Liver (tissue), 9 donors: Measurements from ENCODE around the gene TRO. TPM values are rescaled to one million over a fixed set of nuclear protein-coding genes. Genes with fewer than 3 reads are reported as not detected.

Source experiments
- DNase-seq: peaks from one replicate; pipeline ENCODE4 v3.0.0-alpha.2; 2017; ENCODE audit warnings: low spot score
- H3K27ac ChIP-seq, 2 donors: one replicate each; pipeline ENCODE4 v1.7.0; 2013; ENCODE audit warnings: inconsistent platforms in 2 of 2, low read length in 2 of 2, control low read depth in 1 of 2, low read depth in 1 of 2, mild to moderate bottlenecking in 1 of 2
- H3K27me3 ChIP-seq, 4 donors: one replicate each; pipeline versions ENCODE4 v1.6.1 to v1.7.0; 2013; ENCODE audit warnings: low read length in 3 of 4, inconsistent platforms in 1 of 4, mild to moderate bottlenecking in 1 of 4, moderate library complexity in 1 of 4; ENCODE audit not compliant: control insufficient read depth in 4 of 4, insufficient read depth in 4 of 4
- H3K36me3 ChIP-seq, 4 donors: one replicate each; pipeline versions ENCODE4 v1.6.1 to v1.7.0; 2013; ENCODE audit warnings: low read length in 3 of 4, mild to moderate bottlenecking in 3 of 4, low read depth in 1 of 4, moderate library complexity in 1 of 4; ENCODE audit not compliant: control insufficient read depth in 4 of 4, insufficient read depth in 3 of 4
- H3K4me1 ChIP-seq, 4 donors: one replicate each; pipeline versions ENCODE4 v1.6.1 to v1.7.0; 2013; ENCODE audit warnings: low read length in 3 of 4, mild to moderate bottlenecking in 3 of 4, moderate library complexity in 1 of 4; ENCODE audit not compliant: control insufficient read depth in 4 of 4, insufficient read depth in 4 of 4
- H3K4me3 ChIP-seq, 3 donors: one replicate each; pipeline versions ENCODE4 v1.6.1 to v1.7.0; 2013; ENCODE audit warnings: low read length in 3 of 3, control low read depth in 1 of 3, low read depth in 1 of 3, mild to moderate bottlenecking in 1 of 3
- H3K9ac ChIP-seq, 2 donors: one replicate each; pipeline ENCODE4 v1.7.0; 2013; ENCODE audit warnings: low read length in 2 of 2, mild to moderate bottlenecking in 2 of 2, moderate library complexity in 2 of 2, control low read depth in 1 of 2, low read depth in 1 of 2
- H3K9me3 ChIP-seq, 4 donors: one replicate each; pipeline versions ENCODE4 v1.6.1 to v1.7.0; 2013; ENCODE audit warnings: low read length in 3 of 4; ENCODE audit not compliant: control insufficient read depth in 4 of 4
- ATF3 ChIP-seq: IDR thresholded peaks from 2 replicates; pipeline ENCODE4 v1.6.1; 2016; ENCODE audit warnings: antibody characterized with exemption
- CTCF ChIP-seq: fragments of 150-350 bp; IDR thresholded peaks from 2 replicates; pipeline ENCODE4 v1.5.1; 2017; ENCODE audit warnings: improper control_type of control experiment, low read depth, low read length; ENCODE audit not compliant: missing input control
- EGR1 ChIP-seq, 2 donors: IDR thresholded peaks; 2 replicates each; pipeline ENCODE4 v1.6.1; 2016 to 2018; ENCODE audit warnings: antibody characterized with exemption in 2 of 2, low read depth in 2 of 2
- FOXA1 ChIP-seq: IDR thresholded peaks from 2 replicates; pipeline ENCODE4 v1.6.1; 2016; ENCODE audit warnings: antibody characterized with exemption
- FOXA2 ChIP-seq: IDR thresholded peaks from 2 replicates; pipeline ENCODE4 v1.6.1; 2016; ENCODE audit warnings: antibody characterized with exemption
- GABPA ChIP-seq, 2 donors: IDR thresholded peaks in 1 of 2; conservative IDR thresholded peaks in 1 of 2; 2 replicates each; pipeline ENCODE4 v1.6.1; 2016; ENCODE audit warnings: antibody characterized with exemption in 2 of 2, mild to moderate bottlenecking in 1 of 2, moderate library complexity in 1 of 2
- HNF4A ChIP-seq, 2 donors: conservative IDR thresholded peaks; 2 replicates each; pipeline ENCODE4 v1.6.1; 2016; ENCODE audit warnings: antibody characterized with exemption in 2 of 2, mild to moderate bottlenecking in 2 of 2
- HNF4G ChIP-seq: IDR thresholded peaks from 2 replicates; pipeline ENCODE4 v1.6.1; 2016; ENCODE audit warnings: antibody characterized with exemption
- JUND ChIP-seq, 2 donors: IDR thresholded peaks; 2 replicates each; pipeline ENCODE4 v1.6.1; 2016; ENCODE audit warnings: antibody characterized with exemption in 2 of 2
- MAX ChIP-seq: IDR thresholded peaks from 2 replicates; pipeline ENCODE4 v1.6.1; 2016; ENCODE audit warnings: antibody characterized with exemption
- NR2F2 ChIP-seq: IDR thresholded peaks from 2 replicates; pipeline ENCODE4 v1.6.1; 2016; ENCODE audit warnings: antibody characterized with exemption
- RAD21 ChIP-seq, 2 donors: IDR thresholded peaks; 2 replicates each; pipeline ENCODE4 v1.6.1; 2016; ENCODE audit warnings: antibody characterized with exemption in 2 of 2, mild to moderate bottlenecking in 2 of 2
- REST ChIP-seq: IDR thresholded peaks from 2 replicates; pipeline ENCODE4 v1.6.1; 2016; ENCODE audit warnings: antibody characterized with exemption, mild to moderate bottlenecking
- RXRA ChIP-seq, 2 donors: IDR thresholded peaks; 2 replicates each; pipeline ENCODE4 v1.6.1; 2017 to 2018; ENCODE audit warnings: antibody characterized with exemption in 2 of 2, mild to moderate bottlenecking in 1 of 2
- SP1 ChIP-seq: IDR thresholded peaks from 2 replicates; pipeline ENCODE4 v1.6.1; 2018; ENCODE audit warnings: antibody characterized with exemption, mild to moderate bottlenecking
- TAF1 ChIP-seq: conservative IDR thresholded peaks from 2 replicates; pipeline ENCODE4 v1.6.1; 2016; ENCODE audit warnings: antibody characterized with exemption, mild to moderate bottlenecking
- YY1 ChIP-seq: IDR thresholded peaks from 2 replicates; pipeline ENCODE4 v1.6.1; 2016; ENCODE audit warnings: antibody characterized with exemption, mild to moderate bottlenecking
- ZBTB33 ChIP-seq: IDR thresholded peaks from 2 replicates; pipeline ENCODE4 v1.6.1; 2016; ENCODE audit warnings: antibody characterized with exemption
- WGBS: extraction: QIAGEN DNeasy Blood & Tissue Kit; methylation state at CpG from one replicate; pipeline ENCODE4 v1.1.7; 2013; 5-methylcytosine and 5-hydroxymethylcytosine counted together
- polyA plus RNA-seq, 2 donors: library from polyadenylated mRNA; stranded (reverse) in 1 of 2; unstranded in 1 of 2; fragments of 200-250 nt in 1 of 2; fragments of >200 nt in 1 of 2; fragmentation: Nextera tagmentation in 1 of 2; extraction: Ambion mirVana in 1 of 2; gene quantifications; one replicate each; pipeline versions ENCODE4 v1.2.1 to v1.2.3, GENCODE V29; 2013 to 2015
- total RNA-seq, 2 donors: library from RNA; depleted of rRNA; stranded (reverse); fragments of >200 nt; gene quantifications; one replicate each; pipeline ENCODE4 v1.2.3, GENCODE V29; 2014
- donor health status: healthy.
- donor health status: healthy.
- donor health status: healthy.
- donor health status: healthy.
- donor health status: healthy.

TRO gene
- total and polyA plus RNA-seq, 4 donors = 0.35 to 5.3 (median 1.3) TPM

- no peak for TF ChIP-seq MAX
- TF ChIP-seq HNF4G = no peak
- TF ChIP-seq EGR1 (IDR thresholded peaks at IDR 0.05; ENCODE audit: low read depth in 2 of 2) = no peak
- TF ChIP-seq JUND (IDR thresholded peaks at IDR 0.05) = no peak
- no peaks in the 10 kb centered on the region for H3K27me3 ChIP-seq
- no peaks in the 10 kb centered on the region for H3K36me3 ChIP-seq
- no peak overlapping the region for H3K27ac ChIP-seq
- no peak overlapping the region for H3K9ac ChIP-seq
- H3K4me1 ChIP-seq = peaks cover 0 to 9% (median 2%) of the 10 kb centered on the region in 4 donors
- peaks cover 0 to 3% (median 0%) of the 10 kb centered on the region in 4 donors for H3K9me3 ChIP-seq
- 98% methylated on average over 7 of the region's 7 CpGs for WGBS
- no peak overlapping the region for H3K4me3 ChIP-seq
- no peak for DNase-seq
Measured at GRCh38 chrX:54923376-54923775, 2.8 kb downstream of the TRO start.

- peaks cover 0 to 3% (median 1%) of the 10 kb centered on the region in 4 donors for H3K9me3 ChIP-seq
- peaks cover 0 to 7% (median 4%) of the 10 kb centered on the region in 4 donors for H3K36me3 ChIP-seq
- no peak for DNase-seq
- no peak overlapping the region for H3K27ac ChIP-seq
- H3K4me3 ChIP-seq = no peak overlapping the region
- 64% methylated on average over 2 of the region's 2 CpGs for WGBS
- H3K9ac ChIP-seq = no peak overlapping the region
- no peaks in the 10 kb centered on the region for H3K4me1 ChIP-seq
- peaks cover 0 to 3% (median 0%) of the 10 kb centered on the region in 4 donors for H3K27me3 ChIP-seq
- TF ChIP-seq SP1 (no peak), TAF1 (no peak), FOXA1 (no peak), HNF4G (no peak), HNF4A (conservative IDR thresholded peaks at IDR 0.05) (no peak), CTCF (no peak), YY1 (no peak), RAD21 (IDR thresholded peaks at IDR 0.05) (no peak), RXRA (IDR thresholded peaks at IDR 0.05) (no peak), ZBTB33 (no peak), EGR1 (IDR thresholded peaks at IDR 0.05; ENCODE audit: low read depth in 2 of 2) (no peak), MAX (no peak), REST (no peak), NR2F2 (no peak), JUND (IDR thresholded peaks at IDR 0.05) (no peak), ATF3 (no peak), GABPA (IDR thresholded peaks at IDR 0.05 in 1 of 2, conservative IDR thresholded peaks at IDR 0.05 in 1 of 2) (no peak), FOXA2 (no peak)
Measured at GRCh38 chrX:54926978-54927377, 6.4 kb downstream of the TRO start.
